H1 (cell line): ENCODE data around the gene DKKL1. TPM values are rescaled to one million over a fixed set of nuclear protein-coding genes. Genes with fewer than 3 reads are reported as not detected.

Experiments used
- CTCF ChIA-PET: fragments of 300-600 bp; sonication (Branson Sonifier 250); formaldehyde crosslinking; loops from one replicate; lab custom pipeline; 2021; ENCODE audit not compliant: partially characterized antibody; lab: Charles Lee
- POLR2A ChIA-PET: fragments of 300-600 bp; sonication (Branson Sonifier 250); formaldehyde crosslinking; loops from one replicate; lab custom pipeline; 2021; ENCODE audit warnings: inconsistent platforms; ENCODE audit not compliant: partially characterized antibody; lab: Charles Lee
- DNase-seq, 2 experiments: peaks; one replicate each; pipeline versions ENCODE4 v3.0.0 to v3.0.0-alpha.2; 2010 to 2022; ENCODE audit warnings: low spot score in 2 of 2, low read depth in 1 of 2, mixed read lengths in 1 of 2
- FAIRE-seq: peaks from 2 replicates; lab custom pipeline; 2011; peaks lifted over from hg19 to GRCh38; lab: Jason Lieb, UNC
- H2AFZ ChIP-seq: 2 replicates; pipeline ENCODE4 v1.8.1; 2012; ENCODE audit warnings: low read length, inconsistent platforms
- H2AK5ac ChIP-seq: 2 replicates; pipeline ENCODE4 v1.6.1; 2013; ENCODE audit warnings: low read depth, low read length
- H2BK120ac ChIP-seq: replicated peaks from 2 replicates; pipeline ENCODE3; 2013; ENCODE audit warnings: low read depth, low read length, inconsistent platforms
- H2BK12ac ChIP-seq: 2 replicates; pipeline ENCODE4 v1.6.1; 2013; ENCODE audit warnings: low read depth, low read length
- H2BK15ac ChIP-seq: 2 replicates; pipeline ENCODE4 v1.6.1; 2013; ENCODE audit warnings: low read length
- H2BK20ac ChIP-seq: 2 replicates; pipeline ENCODE4 v1.6.1; 2013; ENCODE audit warnings: low read length
- H2BK5ac ChIP-seq: 2 replicates; pipeline ENCODE4 v1.6.1; 2013; ENCODE audit warnings: low read depth, low read length
- H3K14ac ChIP-seq: 2 replicates; pipeline ENCODE4 v1.6.1; 2013; ENCODE audit warnings: inconsistent platforms; ENCODE audit not compliant: insufficient read length
- H3K18ac ChIP-seq: 2 replicates; pipeline ENCODE4 v1.6.1; 2013; ENCODE audit warnings: low read length; ENCODE audit errors: extremely low read depth
- H3K23ac ChIP-seq: 2 replicates; pipeline ENCODE4 v1.6.1; 2013; ENCODE audit warnings: inconsistent platforms; ENCODE audit not compliant: insufficient read length
- H3K23me2 ChIP-seq: 2 replicates; pipeline ENCODE4 v1.6.1; 2013; ENCODE audit warnings: low read depth, low read length
- H3K27ac ChIP-seq: 2 replicates; pipeline ENCODE4 v1.6.1; 2011; ENCODE audit warnings: low read depth, low read length, inconsistent platforms
- H3K27me3 ChIP-seq, 4 experiments: replicated peaks in 1 of 4; 1 replicate in 1 of 4; 2 replicates in 3 of 4; pipeline versions ENCODE4 v1.6.1 to v1.8.1; 2011 to 2013; ENCODE audit warnings: low read length in 3 of 4, mild to moderate bottlenecking in 3 of 4, inconsistent platforms in 2 of 4, mixed read lengths in 2 of 4, moderate library complexity in 1 of 4; ENCODE audit not compliant: control insufficient read depth in 3 of 4, insufficient read depth in 3 of 4; ENCODE audit errors: extremely low read depth in 1 of 4
- H3K36me3 ChIP-seq, 4 experiments: 2 replicates each; pipeline versions ENCODE4 v1.6.1 to v1.8.1; 2011 to 2013; ENCODE audit warnings: mild to moderate bottlenecking in 4 of 4, low read length in 3 of 4, moderate library complexity in 2 of 4, control low read depth in 1 of 4, inconsistent platforms in 1 of 4; ENCODE audit not compliant: insufficient read depth in 4 of 4, control insufficient read depth in 2 of 4
- H3K4ac ChIP-seq: replicated peaks from 2 replicates; pipeline ENCODE3; 2013; ENCODE audit warnings: low read length, low read depth, mixed read lengths, inconsistent platforms; ENCODE audit not compliant: insufficient read length
- H3K4me1 ChIP-seq, 4 experiments: replicated peaks in 1 of 4; 1 replicate in 1 of 4; 2 replicates in 3 of 4; pipeline versions ENCODE4 v1.6.1 to v1.8.1; 2011 to 2013; ENCODE audit warnings: low read length in 3 of 4, inconsistent platforms in 2 of 4, mixed read lengths in 1 of 4; ENCODE audit not compliant: insufficient read depth in 4 of 4, control insufficient read depth in 3 of 4
- H3K4me2 ChIP-seq, 2 experiments: 2 replicates each; pipeline versions ENCODE4 v1.6.1 to v1.8.1; 2011 to 2013; ENCODE audit warnings: low read depth in 2 of 2, low read length in 2 of 2, control low read depth in 1 of 2, inconsistent platforms in 1 of 2, mild to moderate bottlenecking in 1 of 2; ENCODE audit not compliant: insufficient read depth in 1 of 2
- H3K4me3 ChIP-seq, 4 experiments: fragments of 200-600, 300-600 bp in 1 of 4; sonication (generic), shearing (Covaris generic), sonication (Bioruptor Twin) in 1 of 4; 2 replicates each; pipeline versions ENCODE4 v1.5.1 to v1.8.1; 2011 to 2016; ENCODE audit warnings: low read length in 4 of 4, low read depth in 3 of 4, control low read depth in 2 of 4, inconsistent platforms in 2 of 4, mild to moderate bottlenecking in 2 of 4, mixed read lengths in 1 of 4, moderate library complexity in 1 of 4; ENCODE audit not compliant: insufficient read depth in 2 of 4; ENCODE audit errors: extremely low read depth in 1 of 4
- H3K56ac ChIP-seq: replicated peaks from 2 replicates; pipeline ENCODE3; 2013; ENCODE audit warnings: low read depth, mild to moderate bottlenecking, mixed read lengths, low read length, inconsistent platforms; ENCODE audit not compliant: insufficient read length
- H3K79me1 ChIP-seq: 2 replicates; pipeline ENCODE4 v1.6.1; 2013; ENCODE audit warnings: low read depth, low read length, control low read depth
- H3K79me2 ChIP-seq, 2 experiments: 2 replicates each; pipeline versions ENCODE4 v1.6.1 to v1.8.1; 2012 to 2013; ENCODE audit warnings: low read length in 2 of 2, mild to moderate bottlenecking in 2 of 2, inconsistent platforms in 1 of 2; ENCODE audit not compliant: insufficient read depth in 2 of 2, control insufficient read depth in 1 of 2
- H3K9ac ChIP-seq, 4 experiments: replicated peaks in 1 of 4; 1 replicate in 1 of 4; 2 replicates in 3 of 4; pipeline versions ENCODE4 v1.6.1 to v1.8.1; 2011 to 2013; ENCODE audit warnings: low read depth in 3 of 4, low read length in 3 of 4, control low read depth in 2 of 4, mild to moderate bottlenecking in 2 of 4, moderate library complexity in 2 of 4, inconsistent platforms in 1 of 4; ENCODE audit errors: extremely low read depth in 1 of 4
- H3K9me3 ChIP-seq, 2 experiments: 2 replicates each; pipeline versions ENCODE4 v1.6.1 to v1.8.1; 2012 to 2013; ENCODE audit warnings: mild to moderate bottlenecking in 2 of 2, moderate library complexity in 2 of 2, control low read depth in 1 of 2, inconsistent platforms in 1 of 2, low read depth in 1 of 2, low read length in 1 of 2, mixed read lengths in 1 of 2; ENCODE audit not compliant: insufficient read depth in 2 of 2
- H4K20me1 ChIP-seq, 2 experiments: replicated peaks in 1 of 2; 2 replicates each; pipeline versions ENCODE3 to v1.8.1; 2011 to 2013; ENCODE audit warnings: inconsistent platforms in 2 of 2, low read length in 2 of 2, mild to moderate bottlenecking in 1 of 2; ENCODE audit not compliant: insufficient read depth in 2 of 2, control insufficient read depth in 1 of 2
- H4K5ac ChIP-seq: 2 replicates; pipeline ENCODE4 v1.6.1; 2013; ENCODE audit warnings: low read length, low read depth, mixed read lengths, inconsistent platforms; ENCODE audit not compliant: insufficient read length
- H4K8ac ChIP-seq: 2 replicates; pipeline ENCODE4 v1.8.0; 2013; ENCODE audit warnings: mild to moderate bottlenecking, moderate library complexity, low read length, inconsistent platforms; ENCODE audit not compliant: insufficient read depth; ENCODE audit errors: extremely low read depth
- H4K91ac ChIP-seq: replicated peaks from 2 replicates; pipeline ENCODE3; 2013; ENCODE audit warnings: low read length, mixed read lengths, inconsistent platforms; ENCODE audit not compliant: insufficient read length
- BACH1 ChIP-seq: IDR thresholded peaks from 2 replicates; pipeline ENCODE4 v1.6.1; 2012; ENCODE audit warnings: low read length, improper control_type of control experiment
- MAFK ChIP-seq: IDR thresholded peaks from 2 replicates; pipeline ENCODE4 v1.6.1; 2012; ENCODE audit warnings: low read depth, mild to moderate bottlenecking, improper control_type of control experiment, low read length
- TEAD4 ChIP-seq: IDR thresholded peaks from 2 replicates; pipeline ENCODE4 v1.6.1; 2012; ENCODE audit warnings: low read depth, low read length, inconsistent platforms, mixed read lengths
- WGBS, 2 experiments: shearing (Covaris generic) in 1 of 2; methylation state at CpG; one replicate each; pipeline versions ENCODE4 v1.1.6 to v1.1.7; 2013 to 2015; ENCODE audit warnings: low lambda C conversion rate in 2 of 2, mixed read lengths in 2 of 2, inconsistent platforms in 1 of 2, low coverage in 1 of 2, missing lambda C conversion rate in 1 of 2; ENCODE audit not compliant: insufficient replicate concordance in 2 of 2, insufficient coverage in 1 of 2, insufficient read length in 1 of 2; ENCODE audit errors: extremely low coverage in 1 of 2, missing lambda C conversion rate in 1 of 2; 5-methylcytosine and 5-hydroxymethylcytosine counted together
- polyA plus RNA-seq, 7 experiments: library from polyadenylated mRNA; depleted of rRNA in 3 of 7; stranded (reverse) in 5 of 7; unstranded in 2 of 7; fragments of >200 nt in 5 of 7; fragments of 200-250 nt in 2 of 7; gene quantifications; 1 replicate in 5 of 7; 2 replicates in 1 of 7; 4 replicates in 1 of 7; pipeline versions ENCODE4 v1.2.1 to v1.2.3, GENCODE V29; 2011 to 2013; ENCODE audit warnings: missing spikeins in 2 of 7, mixed read lengths in 2 of 7
- total RNA-seq: library from RNA; stranded (reverse); fragmentation: NEBNext Ultra II Directional; extraction: Animal tissue kit (Norgen Biotek cat#: 25700); gene quantifications from 2 replicates; pipeline ENCODE4 v1.2.1, GENCODE V29; 2021

The DKKL1 gene
- total and polyA plus RNA-seq, 2 of the 8 experiments (the other 6 are each of a cell fraction or from before 2014, with no cell fraction given) = 2.6 to 6.8 TPM

DNA sequence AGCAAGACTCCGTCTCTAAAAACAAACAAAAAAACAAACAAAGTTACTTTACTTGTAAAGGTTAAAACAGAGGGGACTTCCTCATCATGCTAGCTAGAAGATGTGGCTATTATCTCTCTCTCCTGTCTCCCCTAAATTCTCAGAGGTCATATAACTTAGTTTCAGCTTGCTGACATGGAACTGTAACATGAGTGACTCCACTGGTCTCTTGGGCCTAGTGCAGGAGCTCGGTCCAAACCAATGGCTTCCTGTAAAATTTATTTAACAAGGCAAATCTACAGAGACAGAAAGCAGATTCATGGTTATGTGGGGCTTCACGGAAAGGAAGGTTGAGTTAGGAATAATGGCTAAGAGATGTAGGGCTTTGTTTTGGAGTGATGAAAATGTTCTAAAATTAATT is 14.8 kb downstream of the DKKL1 start:
- no peak overlapping the region for H2BK15ac ChIP-seq
- H2AFZ ChIP-seq = no peak overlapping the region
- no peaks in the 10 kb centered on the region for H3K79me2 ChIP-seq
- H3K27me3 ChIP-seq = no peaks in the 10 kb centered on the region; a peak in 1 of 7 replicates
- no peak overlapping the region for H3K4me2 ChIP-seq
- H2BK5ac ChIP-seq = no peak overlapping the region
- DNase-seq (no peak), FAIRE-seq (no peak)
- H4K5ac ChIP-seq = no peak overlapping the region
- H2BK120ac ChIP-seq = no peak overlapping the region
- no peaks in the 10 kb centered on the region for H3K36me3 ChIP-seq
- no peak overlapping the region for H3K23ac ChIP-seq
- no peak overlapping the region for H3K56ac ChIP-seq
- no peak overlapping the region for H3K18ac ChIP-seq
- H3K4me1 ChIP-seq = no peaks in the 10 kb centered on the region
- H4K20me1 ChIP-seq = no peaks in the 10 kb centered on the region
- H2AK5ac ChIP-seq = no peak overlapping the region
- no peak overlapping the region for H4K91ac ChIP-seq
- 86% methylated on average over 3 of the region's 3 CpGs; no CpG with 5 or more reads in 1 of the 2 experiments for WGBS, 2 experiments
- no peak overlapping the region for H2BK12ac ChIP-seq
- H3K27ac ChIP-seq = no peak overlapping the region
- H4K8ac ChIP-seq = no peak overlapping the region
- no peak overlapping the region for H3K4ac ChIP-seq
- ChIA-PET CTCF (interaction anchor here (2.3 kb wide), 1 partner anchor 13 kb away, joined by 11 read pairs; no protein-coding TSS in a partner anchor), POLR2A (interaction anchor here (2.7 kb wide), 1 partner anchor 17 kb away, joined by 9 read pairs; the partner anchor contains the start of gene TEAD2)
- H3K4me3 ChIP-seq = no peak overlapping the region
- no peak overlapping the region for H2BK20ac ChIP-seq
- H3K9me3 ChIP-seq = peaks cover 0 to 7% of the 10 kb centered on the region in 2 experiments; a peak in 3 of 4 replicates
- no peaks in the 10 kb centered on the region for H3K79me1 ChIP-seq
- no peaks in the 10 kb centered on the region for H3K23me2 ChIP-seq
- H3K14ac ChIP-seq = no peak overlapping the region
- no peak overlapping the region for H3K9ac ChIP-seq
- no peak for TF ChIP-seq BACH1
- TF ChIP-seq MAFK = no peak
- no peak for TF ChIP-seq TEAD4
